Nephron progenitor cell (in vitro differentiated cells): Measurements from ENCODE around the gene FARP1.
A peak's percentile ranks its signal among the peaks of the same experiment; 100 is the strongest.

Experiments used
- DNase-seq: peaks from one replicate; pipeline ENCODE4 v3.0.0; 2021
- H3K27ac Mint-ChIP-seq: 2 replicates; pipeline ENCODE4 v1.8.0; 2021; ENCODE audit warnings: mild to moderate bottlenecking, moderate library complexity, mixed read lengths
- H3K27me3 Mint-ChIP-seq: 2 replicates; pipeline ENCODE4 v1.8.0; 2021; ENCODE audit warnings: mild to moderate bottlenecking, low read depth, mixed read lengths; ENCODE audit not compliant: poor library complexity
- H3K36me3 Mint-ChIP-seq: 2 replicates; pipeline ENCODE4 v1.8.0; 2021; ENCODE audit warnings: low read depth, mixed read lengths
- H3K4me1 Mint-ChIP-seq: 2 replicates; pipeline ENCODE4 v1.8.0; 2021; ENCODE audit warnings: mixed read lengths
- H3K4me3 Mint-ChIP-seq: 2 replicates; pipeline ENCODE4 v1.8.0; 2021; ENCODE audit warnings: mild to moderate bottlenecking, moderate library complexity, mixed read lengths
- H3K9me3 Mint-ChIP-seq: 2 replicates; pipeline ENCODE4 v1.8.0; 2021; ENCODE audit warnings: mild to moderate bottlenecking, moderate library complexity, mixed read lengths
- CTCF ChIP-seq: fragments of 200-600 bp; sonication (generic); IDR thresholded peaks from 2 replicates; pipeline ENCODE4 v1.5.0; 2021; ENCODE audit warnings: antibody characterized with exemption

The FARP1 gene

GRCh38 chr13:98360545-98360944 lies 217.7 kb downstream of the FARP1 start:
- H3K27ac Mint-ChIP-seq = peak overlapping the region; percentile 95
- peaks cover 16% of the 10 kb centered on the region for H3K9me3 Mint-ChIP-seq

DNA sequence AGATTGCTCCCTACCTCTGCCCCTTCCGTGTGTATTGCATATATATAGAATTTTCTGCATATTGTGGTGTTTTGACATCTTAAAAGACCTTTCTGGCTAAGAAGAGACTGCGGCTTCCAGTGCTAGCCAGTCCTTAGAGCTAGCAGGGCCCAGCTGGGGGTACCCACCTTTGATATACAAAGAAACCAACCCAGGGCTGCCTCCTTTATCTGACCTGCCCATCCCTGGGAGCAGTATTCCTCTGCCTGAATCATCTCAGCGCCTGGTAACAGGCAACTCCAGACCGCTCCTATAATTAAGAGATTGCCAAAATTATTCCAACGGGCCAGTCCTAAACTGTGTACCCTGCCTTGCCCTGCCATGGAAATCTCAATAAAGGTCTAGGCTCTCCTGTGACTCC lies 220.4 kb downstream of the FARP1 start:
- no peak overlapping the region for H3K27ac Mint-ChIP-seq
- no peak for TF ChIP-seq CTCF

More at GRCh38 chr13:98360545-98360944, 217.7 kb downstream of the FARP1 start:
- H3K36me3 Mint-ChIP-seq = peaks cover 33% of the 10 kb centered on the region
- DNase-seq = no peak
- H3K27me3 Mint-ChIP-seq = no peaks in the 10 kb centered on the region
- no peak overlapping the region for H3K4me3 Mint-ChIP-seq
- TF ChIP-seq CTCF = no peak
- H3K4me1 Mint-ChIP-seq = peaks cover 67% of the 10 kb centered on the region

DNA sequence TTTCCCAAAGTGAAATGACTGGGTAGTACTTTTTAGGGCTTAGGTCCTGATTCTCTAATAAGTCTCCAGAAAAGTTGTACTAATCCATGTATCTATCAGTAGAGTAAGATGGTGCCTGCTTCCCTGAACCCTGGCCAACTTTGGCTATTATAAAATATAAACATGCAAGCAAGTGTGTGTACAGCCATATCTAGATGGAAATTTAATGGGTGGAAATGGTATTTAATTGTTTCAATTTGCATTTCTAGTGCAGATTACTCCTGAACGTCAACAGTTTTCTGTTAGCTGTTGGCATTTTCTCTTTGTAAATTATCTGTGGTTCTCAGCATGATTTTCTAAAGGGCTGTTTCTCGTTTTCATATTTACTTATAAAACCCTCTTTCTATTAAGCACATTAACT lies 221.3 kb downstream of the FARP1 start:
- DNase-seq = no peak
- TF ChIP-seq CTCF = no peak
- Mint-ChIP-seq H3K4me3 (no peak overlapping the region), H3K9me3 (no peaks in the 10 kb centered on the region), H3K27ac (peak overlapping the region; percentile 84), H3K27me3 (no peaks in the 10 kb centered on the region), H3K4me1 (peaks cover 84% of the 10 kb centered on the region), H3K36me3 (peaks cover 33% of the 10 kb centered on the region)

More for the DNA sequence above, 220.4 kb downstream of the FARP1 start:
- H3K27me3 Mint-ChIP-seq = no peaks in the 10 kb centered on the region
- no peak overlapping the region for H3K4me3 Mint-ChIP-seq
- no peak for DNase-seq
- H3K36me3 Mint-ChIP-seq = peaks cover 33% of the 10 kb centered on the region
- no peaks in the 10 kb centered on the region for H3K9me3 Mint-ChIP-seq
- H3K4me1 Mint-ChIP-seq = peaks cover 80% of the 10 kb centered on the region

DNA sequence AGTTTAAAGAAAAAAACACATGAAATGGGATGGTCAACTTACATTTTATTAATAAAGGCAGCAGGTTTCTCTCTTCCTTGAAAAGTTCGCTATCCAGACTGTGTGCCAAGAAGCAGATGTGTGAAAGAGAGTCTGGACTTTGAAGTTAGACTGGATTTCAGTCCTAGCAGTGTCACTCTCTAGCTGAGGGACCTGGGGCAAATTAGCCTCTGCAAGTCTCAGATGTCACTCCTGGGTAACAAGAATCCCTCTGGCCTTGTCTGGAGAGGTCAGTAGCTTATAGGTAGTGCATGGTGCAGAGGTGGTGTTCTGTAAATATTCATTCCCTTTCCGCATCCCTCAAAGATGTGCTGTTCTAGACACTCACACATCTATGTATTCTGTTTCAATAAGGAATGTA lies 221.8 kb downstream of the FARP1 start:
- no peak for DNase-seq
- peaks cover 82% of the 10 kb centered on the region for H3K4me1 Mint-ChIP-seq
- H3K27me3 Mint-ChIP-seq = no peaks in the 10 kb centered on the region
- H3K4me3 Mint-ChIP-seq = no peak overlapping the region
- H3K27ac Mint-ChIP-seq = peak overlapping the region; percentile 84
- H3K36me3 Mint-ChIP-seq = peaks cover 34% of the 10 kb centered on the region
- no peaks in the 10 kb centered on the region for H3K9me3 Mint-ChIP-seq
- no peak for TF ChIP-seq CTCF

GRCh38 chr13:98365302-98365701 lies 222.4 kb downstream of the FARP1 start:
- DNase-seq = no peak
- Mint-ChIP-seq H3K4me1 (peaks cover 84% of the 10 kb centered on the region), H3K27me3 (no peaks in the 10 kb centered on the region), H3K36me3 (peaks cover 39% of the 10 kb centered on the region), H3K27ac (no peak overlapping the region), H3K9me3 (no peaks in the 10 kb centered on the region), H3K4me3 (no peak overlapping the region)
- TF ChIP-seq CTCF = no peak

GRCh38 chr13:98366010-98366409 lies 223.1 kb downstream of the FARP1 start:
- no peaks in the 10 kb centered on the region for H3K27me3 Mint-ChIP-seq
- H3K36me3 Mint-ChIP-seq = peaks cover 46% of the 10 kb centered on the region
- peaks cover 84% of the 10 kb centered on the region for H3K4me1 Mint-ChIP-seq
- peak overlapping the region; percentile 89 for H3K27ac Mint-ChIP-seq
- no peak overlapping the region for H3K4me3 Mint-ChIP-seq
- no peak for DNase-seq
- H3K9me3 Mint-ChIP-seq = no peaks in the 10 kb centered on the region
- TF ChIP-seq CTCF = no peak
